BE2C (cell line): Measurements from ENCODE around the gene MEGF8.

Experiments used
- DNase-seq: peaks from one replicate; pipeline ENCODE4 v3.0.0-alpha.2; 2020
- H3K27me3 ChIP-seq: fragments of 250-450 bp; sonication (Bioruptor Pico); 2 replicates; pipeline ENCODE4 v1.5.1; 2020; ENCODE audit warnings: mild to moderate bottlenecking
- H3K36me3 ChIP-seq: fragments of 250-450 bp; sonication (Bioruptor Pico); 2 replicates; pipeline ENCODE4 v1.5.1; 2020; ENCODE audit warnings: mild to moderate bottlenecking
- H3K4me1 ChIP-seq: fragments of 250-450 bp; sonication (Bioruptor Pico); 2 replicates; pipeline ENCODE4 v1.5.1; 2020
- H3K4me3 ChIP-seq: 2 replicates; pipeline ENCODE4 v1.5.1; 2011; ENCODE audit warnings: low read depth, low read length
- H3K9me3 ChIP-seq: fragments of 250-450 bp; sonication (Bioruptor Pico); 2 replicates; pipeline ENCODE4 v1.5.1; 2020
- CTCF ChIP-seq: IDR thresholded peaks from 2 replicates; pipeline ENCODE4 v1.5.1; 2012; ENCODE audit warnings: mild to moderate bottlenecking, low read depth, low read length

The MEGF8 gene

GRCh38 chr19:42370068-42370520 is 44.7 kb downstream of the MEGF8 start:
- H3K36me3 ChIP-seq: peaks cover 3% of the 10 kb centered on the region

DNA sequence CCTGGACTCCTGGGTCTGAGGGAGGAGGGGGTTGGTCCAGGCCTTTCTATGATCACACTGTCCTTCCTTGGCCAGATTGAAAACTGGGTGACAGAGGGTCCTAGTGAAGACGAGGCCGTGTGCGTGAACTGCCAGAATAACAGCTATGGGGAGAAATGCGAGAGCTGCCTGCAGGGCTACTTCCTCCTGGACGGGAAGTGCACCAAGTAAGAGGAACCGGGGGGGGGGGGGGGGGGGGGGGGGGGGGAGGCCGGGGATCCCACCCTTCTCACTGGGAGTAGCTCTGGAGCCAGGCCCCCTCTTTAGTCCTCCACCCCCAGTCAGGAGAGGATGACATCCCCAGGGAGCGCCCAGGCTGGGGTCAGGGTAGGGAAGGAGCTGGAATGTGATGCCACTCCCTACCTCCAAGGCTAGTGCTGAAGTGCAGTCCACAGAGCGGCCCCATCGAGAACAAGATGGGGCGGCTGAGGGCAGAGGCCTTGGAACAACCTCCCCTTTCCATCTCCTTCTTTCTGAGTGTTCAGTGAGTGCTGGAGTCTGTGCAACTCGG is 45.3 kb downstream of the MEGF8 start:
- Histone ChIP-seq H3K27me3 (no peaks in the 10 kb centered on the region), H3K36me3 (peaks cover 3% of the 10 kb centered on the region), H3K4me1 (no peaks in the 10 kb centered on the region), H3K9me3 (no peaks in the 10 kb centered on the region), H3K4me3 (no peak overlapping the region)
- no peak for DNase-seq
- TF ChIP-seq CTCF: no peak

More at GRCh38 chr19:42370068-42370520, 44.7 kb downstream of the MEGF8 start:
- TF ChIP-seq CTCF: no peak
- DNase-seq: no peak
- no peaks in the 10 kb centered on the region for H3K27me3 ChIP-seq
- no peaks in the 10 kb centered on the region for H3K4me1 ChIP-seq
- H3K4me3 ChIP-seq: no peak overlapping the region
- H3K9me3 ChIP-seq: no peaks in the 10 kb centered on the region

- peaks cover 3% of the 10 kb centered on the region for H3K36me3 ChIP-seq
- TF ChIP-seq CTCF: no peak
Measured at GRCh38 chr19:42374826-42375376, 49.5 kb downstream of the MEGF8 start.

DNA sequence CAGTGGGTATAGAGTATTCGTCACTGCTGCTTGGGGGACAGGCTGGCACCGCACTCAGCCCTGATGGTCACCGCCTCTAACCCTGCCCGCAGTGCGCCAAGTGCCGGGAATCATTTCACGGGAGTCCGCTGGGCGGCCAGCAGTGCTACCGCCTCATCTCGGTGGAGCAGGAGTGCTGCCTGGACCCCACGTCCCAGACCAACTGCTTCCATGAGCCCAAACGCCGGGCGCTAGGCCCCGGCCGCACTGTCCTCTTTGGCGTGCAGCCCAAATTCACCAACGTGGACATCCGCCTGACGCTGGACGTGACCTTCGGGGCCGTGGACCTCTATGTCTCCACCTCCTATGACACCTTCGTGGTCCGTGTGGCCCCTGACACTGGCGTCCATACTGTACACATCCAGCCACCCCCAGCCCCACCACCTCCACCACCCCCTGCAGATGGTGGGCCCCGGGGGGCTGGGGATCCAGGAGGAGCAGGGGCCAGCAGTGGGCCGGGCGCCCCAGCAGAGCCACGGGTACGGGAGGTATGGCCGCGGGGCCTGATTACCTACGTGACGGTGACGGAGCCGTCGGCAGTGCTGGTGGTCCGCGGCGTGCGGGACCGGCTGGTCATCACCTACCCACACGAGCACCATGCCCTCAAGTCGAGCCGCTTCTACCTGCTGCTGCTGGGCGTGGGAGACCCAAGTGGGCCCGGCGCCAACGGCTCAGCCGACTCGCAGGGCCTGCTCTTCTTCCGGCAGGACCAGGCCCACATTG is 50.2 kb downstream of the MEGF8 start:
- TF ChIP-seq CTCF: no peak
- H3K4me3 ChIP-seq: no peak overlapping the region
- H3K36me3 ChIP-seq: peaks cover 3% of the 10 kb centered on the region
- no peaks in the 10 kb centered on the region for H3K4me1 ChIP-seq
- peaks cover 8% of the 10 kb centered on the region for H3K27me3 ChIP-seq
- DNase-seq: no peak
- no peaks in the 10 kb centered on the region for H3K9me3 ChIP-seq

More at GRCh38 chr19:42374826-42375376, 49.5 kb downstream of the MEGF8 start:
- H3K9me3 ChIP-seq: no peaks in the 10 kb centered on the region
- no peak overlapping the region for H3K4me3 ChIP-seq
- DNase-seq: no peak
- H3K4me1 ChIP-seq: no peaks in the 10 kb centered on the region
- 0 out of 2 replicates have a peak, but pooled peaks cover 3% of the 10 kb centered on the region for H3K27me3 ChIP-seq

DNA sequence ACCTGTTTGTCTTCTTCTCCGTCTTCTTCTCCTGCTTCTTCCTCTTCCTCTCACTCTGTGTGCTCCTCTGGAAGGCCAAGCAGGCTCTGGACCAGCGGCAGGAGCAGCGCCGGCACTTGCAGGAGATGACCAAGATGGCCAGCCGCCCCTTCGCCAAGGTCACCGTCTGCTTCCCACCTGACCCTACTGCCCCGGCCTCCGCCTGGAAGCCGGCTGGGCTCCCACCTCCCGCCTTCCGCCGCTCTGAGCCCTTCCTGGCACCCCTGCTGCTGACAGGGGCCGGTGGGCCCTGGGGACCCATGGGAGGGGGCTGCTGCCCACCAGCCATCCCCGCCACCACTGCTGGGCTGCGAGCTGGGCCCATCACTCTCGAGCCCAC is 50.7 kb downstream of the MEGF8 start:
- Histone ChIP-seq H3K27me3 (peaks cover 13% of the 10 kb centered on the region), H3K4me1 (no peaks in the 10 kb centered on the region), H3K36me3 (peaks cover 3% of the 10 kb centered on the region), H3K4me3 (no peak overlapping the region), H3K9me3 (no peaks in the 10 kb centered on the region; the same call in 1 of the 2 replicates)
- no peak for DNase-seq
- TF ChIP-seq CTCF: no peak
